ENCODE measurements around the gene MTCL1. TPM values are rescaled to one million over a fixed set of nuclear protein-coding genes. Genes with fewer than 3 reads are reported as not detected.

The MTCL1 gene
- total RNA-seq, 4 donors from 2014 or later: 2.2 to 6.8 (median 4.0) TPM

DNA sequence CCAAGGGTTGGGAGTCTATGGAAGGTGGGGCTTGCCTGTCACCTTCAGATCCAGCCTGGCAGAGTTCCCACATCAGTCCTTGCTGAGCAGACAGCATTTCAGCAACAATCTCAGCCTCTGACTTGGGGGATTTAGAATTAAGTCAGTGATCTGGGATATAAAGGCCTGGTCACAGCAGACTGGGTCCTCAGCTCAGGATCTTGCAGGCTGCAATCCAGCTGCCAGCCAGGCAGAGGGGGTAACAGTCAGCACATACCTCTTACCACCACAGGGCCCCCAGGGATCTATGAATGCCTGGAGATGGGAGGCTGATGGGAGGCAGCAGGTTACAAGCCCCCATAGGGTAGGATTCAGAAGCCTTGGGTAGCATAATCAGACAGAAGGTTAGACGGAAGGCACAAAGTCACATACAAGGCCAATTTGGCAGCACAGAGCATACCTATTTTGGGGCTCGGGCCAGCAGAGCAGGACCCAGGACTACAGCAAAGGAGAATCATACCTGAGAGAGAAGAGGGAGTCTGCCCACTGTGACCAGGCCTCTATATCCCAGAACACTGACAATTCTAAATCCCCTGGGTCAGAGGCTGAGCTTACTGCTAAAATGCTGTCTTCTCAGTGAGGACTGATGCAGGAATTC is 163.5 kb downstream of the MTCL1 start:
- WGBS, 2 donors: 94 to 96% methylated on average over 2 of the region's 2 CpGs
- intact Hi-C loops (cut with DNase I; ENCODE audit: low total_unique reads): no loop called here
- H3K4me3 ChIP-seq (ENCODE audit: low read depth, poor library complexity, severe bottlenecking): no peak overlapping the region
- TF ChIP-seq POLR2A (IDR thresholded peaks at IDR 0.05) (no peak), CTCF (IDR thresholded peaks at IDR 0.05) (no peak)
- DNase-seq (ENCODE audit: low spot score in 2 of 2): no peak

GRCh38 chr18:8869696-8870095 is 164.3 kb downstream of the MTCL1 start:
- no peak for TF ChIP-seq POLR2A (IDR thresholded peaks at IDR 0.05)
- no peak for TF ChIP-seq CTCF (IDR thresholded peaks at IDR 0.05)
- intact Hi-C loops (cut with DNase I; ENCODE audit: low total_unique reads): no loop called here
- 60 to 63% methylated on average over 5 of the region's 5 CpGs for WGBS, 2 donors
- H3K4me3 ChIP-seq (ENCODE audit: low read depth, poor library complexity, severe bottlenecking): no peak overlapping the region
- DNase-seq (ENCODE audit: low spot score in 2 of 2): no peak

DNA sequence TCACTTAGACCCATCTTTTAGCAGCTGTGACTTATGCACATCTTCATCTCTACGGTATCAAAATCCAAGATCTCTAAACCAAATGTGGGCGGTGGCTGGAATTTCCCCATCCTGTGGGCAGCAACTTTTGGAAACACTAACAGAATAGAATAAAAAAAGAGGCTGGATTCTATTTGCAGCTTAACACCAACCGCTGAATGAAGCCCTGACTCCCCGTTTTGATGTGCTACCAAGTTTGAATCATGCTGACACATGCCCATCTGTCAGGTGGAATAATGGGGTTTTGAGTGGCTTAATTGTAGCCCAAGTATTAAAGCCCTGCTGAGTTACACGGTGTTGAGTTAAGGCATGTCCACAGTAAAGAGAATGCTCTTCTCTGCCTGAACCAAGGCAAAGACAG is 165.2 kb downstream of the MTCL1 start:
- H3K4me3 ChIP-seq (ENCODE audit: low read depth, poor library complexity, severe bottlenecking): no peak overlapping the region
- no peak for DNase-seq (ENCODE audit: low spot score in 2 of 2)
- no peak for TF ChIP-seq CTCF (IDR thresholded peaks at IDR 0.05)
- TF ChIP-seq POLR2A (IDR thresholded peaks at IDR 0.05): no peak
- intact Hi-C loops (cut with DNase I; ENCODE audit: low total_unique reads): no loop called here
- WGBS, 2 donors: 38 to 43% methylated on average over 5 of the region's 5 CpGs

DNA sequence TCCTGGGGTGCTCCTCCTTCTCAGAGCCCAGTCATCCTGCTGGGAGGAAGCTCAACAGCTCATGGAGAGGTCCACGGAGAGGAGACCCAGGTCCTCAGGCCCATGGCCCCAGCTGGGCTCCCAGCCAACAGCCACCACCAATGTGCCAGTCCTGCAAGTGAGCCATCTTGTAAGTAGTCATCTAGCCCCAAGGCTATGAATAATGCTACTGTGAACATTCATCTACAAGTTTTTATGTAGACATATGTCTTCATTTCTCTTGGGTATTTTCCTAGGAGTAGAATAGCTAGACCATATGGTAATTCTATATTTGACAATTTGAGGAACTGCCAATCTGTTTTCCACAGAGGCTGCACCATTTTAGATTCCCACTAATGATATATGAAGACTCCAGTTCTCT is 166.1 kb downstream of the MTCL1 start:
- no peak overlapping the region for H3K4me3 ChIP-seq (ENCODE audit: low read depth, poor library complexity, severe bottlenecking)
- intact Hi-C loops (cut with DNase I; ENCODE audit: low total_unique reads): no loop called here
- DNase-seq (ENCODE audit: low spot score in 2 of 2): no peak
- TF ChIP-seq POLR2A (IDR thresholded peaks at IDR 0.05) (no peak), CTCF (IDR thresholded peaks at IDR 0.05) (no peak)
- 36 to 47% methylated on average over 1 of the region's 1 CpG for WGBS, 2 donors

DNA sequence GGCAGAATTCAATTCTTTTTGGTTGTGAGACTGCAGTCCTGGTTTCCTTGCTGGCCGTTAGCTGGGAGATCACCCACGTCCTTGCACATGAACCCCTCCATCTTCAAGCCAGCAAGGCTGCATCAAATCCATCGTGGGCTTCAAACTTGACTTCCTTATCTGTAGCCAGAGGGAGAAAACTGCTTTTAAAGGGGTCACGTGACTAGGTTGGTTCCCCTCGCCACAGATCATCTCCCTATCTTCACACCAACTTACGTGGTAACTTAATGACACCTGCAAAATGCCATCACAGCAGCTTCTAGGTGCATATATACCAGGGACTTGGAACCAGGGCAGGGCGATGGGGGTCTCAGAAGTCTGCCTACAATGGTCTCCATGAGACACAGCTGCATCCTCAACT is 169.5 kb downstream of the MTCL1 start:
- intact Hi-C loops (cut with DNase I; ENCODE audit: low total_unique reads): no loop called here
- no peak for TF ChIP-seq POLR2A (IDR thresholded peaks at IDR 0.05)
- no peak for TF ChIP-seq CTCF (IDR thresholded peaks at IDR 0.05)
- no peak overlapping the region for H3K4me3 ChIP-seq (ENCODE audit: low read depth, poor library complexity, severe bottlenecking)
- 64 to 73% methylated on average over 7 of the region's 7 CpGs for WGBS, 2 donors
- no peak for DNase-seq (ENCODE audit: low spot score in 2 of 2)

GRCh38 chr18:8876887-8877286 is 171.5 kb downstream of the MTCL1 start:
- DNase-seq (ENCODE audit: low spot score in 2 of 2): no peak
- no peak for TF ChIP-seq CTCF (IDR thresholded peaks at IDR 0.05)
- no peak for TF ChIP-seq POLR2A (IDR thresholded peaks at IDR 0.05)
- WGBS, 2 donors: 82 to 83% methylated on average over 5 of the region's 5 CpGs
- intact Hi-C loops (cut with DNase I; ENCODE audit: low total_unique reads): no loop called here
- no peak overlapping the region for H3K4me3 ChIP-seq (ENCODE audit: low read depth, poor library complexity, severe bottlenecking)
